Posterior cingulate gyrus (tissue), 11 donors: ENCODE data around the gene SRRM3.
A peak's percentile ranks its signal among the peaks of the same experiment; 100 is the strongest.
"Not testable (repeated sequence)": the region's sequence is repeated elsewhere in the genome, so short reads cannot be mapped to it uniquely, and the experiment has no call there.

Source experiments
- DNase-seq, 10 donors: peaks; one replicate each; pipeline versions ENCODE4 v3.0.0 to v3.0.0-alpha.2; 2020 to 2021; ENCODE audit warnings: mixed read lengths in 3 of 10
- intact Hi-C: fragments of 100-400 bp; cut with DNase I; formaldehyde crosslinking; loops from one replicate; pipeline ENCODE4 v1.15.1; 2023

The SRRM3 gene

DNA sequence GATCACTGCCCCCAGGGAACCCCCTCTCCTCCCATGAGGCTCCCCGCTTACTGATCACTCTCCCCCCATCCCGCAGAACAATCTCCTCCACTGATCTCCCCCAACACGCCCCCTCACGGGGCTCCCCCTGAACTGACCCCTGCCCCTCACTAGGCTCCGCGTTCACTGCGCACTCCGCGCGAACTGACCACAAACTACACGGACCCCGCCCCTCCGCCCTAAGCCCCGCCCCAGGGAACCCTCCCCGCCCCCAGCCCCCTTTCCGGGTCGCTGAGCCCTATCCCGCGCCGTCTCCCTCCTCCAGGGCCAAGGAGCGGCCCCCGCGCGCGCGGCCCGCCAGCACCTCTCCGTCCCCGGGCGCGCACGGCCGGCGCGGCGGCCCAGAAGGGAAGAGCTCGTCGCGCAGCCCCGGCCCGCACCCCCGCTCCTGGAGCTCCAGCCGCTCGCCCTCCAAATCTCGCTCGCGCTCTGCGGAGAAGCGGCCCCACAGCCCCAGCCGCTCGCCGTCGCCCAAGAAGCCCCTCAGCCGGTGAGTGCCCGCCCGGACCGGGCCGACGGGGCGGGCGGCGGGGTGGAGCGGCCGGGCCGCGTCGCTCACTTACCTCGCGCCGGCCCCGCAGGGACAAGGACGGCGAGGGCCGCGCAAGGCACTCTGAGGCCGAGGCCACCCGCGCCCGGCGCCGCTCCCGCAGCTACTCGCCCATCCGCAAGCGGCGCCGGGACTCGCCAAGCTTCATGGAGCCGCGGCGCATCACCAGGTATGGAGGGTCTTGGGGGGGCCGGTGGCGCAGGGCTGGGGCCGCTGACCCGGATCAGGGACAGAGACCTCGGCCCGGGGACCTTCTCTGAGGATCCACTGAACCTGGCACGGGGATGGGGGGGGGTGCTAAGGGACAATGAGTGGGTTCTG lies 80.9 kb downstream of the SRRM3 start:
- intact Hi-C loops, result no loop called here
- no peak for DNase-seq

- intact Hi-C loops, result no loop called here
- no peak for DNase-seq
Measured at GRCh38 chr7:76283254-76284159, 81.8 kb downstream of the SRRM3 start.

DNA sequence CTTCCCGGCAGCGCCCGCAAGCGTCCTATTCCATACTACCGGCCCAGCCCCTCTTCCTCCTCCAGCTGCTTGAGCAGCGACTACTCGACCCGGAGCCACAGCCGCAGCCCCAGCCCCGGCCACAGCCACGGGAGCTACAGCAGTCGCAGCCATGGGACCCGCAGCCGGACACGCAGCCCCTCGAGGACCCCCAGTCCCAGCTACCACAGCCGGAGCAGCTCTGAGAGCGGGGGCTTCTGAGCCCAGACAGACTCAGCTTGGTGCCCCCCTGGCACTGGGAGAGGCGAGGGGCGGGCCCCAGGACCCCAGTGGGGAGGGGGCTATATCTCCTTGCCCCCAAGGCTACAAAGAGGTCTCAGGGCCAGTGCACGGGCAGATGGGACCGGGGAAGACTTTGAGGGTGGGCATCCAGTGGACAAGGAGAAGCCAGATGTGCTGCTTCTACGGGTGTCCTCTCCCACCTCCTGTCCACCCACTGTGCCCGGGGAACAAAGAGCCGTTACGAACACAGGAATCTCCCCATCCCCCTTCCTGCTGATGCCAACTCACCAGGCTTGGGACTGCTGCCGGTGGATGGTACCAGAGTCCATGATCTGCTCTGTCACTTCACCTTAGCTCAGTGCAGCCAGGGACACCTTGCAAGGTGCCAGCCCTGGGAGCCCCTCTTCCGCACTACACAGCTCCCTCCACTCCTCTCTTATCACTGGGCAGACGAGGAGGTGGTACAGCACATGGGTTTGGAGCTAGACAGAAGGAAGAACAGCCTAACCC lies 84.1 kb downstream of the SRRM3 start:
- DNase-seq, result no peak
- intact Hi-C loops, result no loop called here

DNA sequence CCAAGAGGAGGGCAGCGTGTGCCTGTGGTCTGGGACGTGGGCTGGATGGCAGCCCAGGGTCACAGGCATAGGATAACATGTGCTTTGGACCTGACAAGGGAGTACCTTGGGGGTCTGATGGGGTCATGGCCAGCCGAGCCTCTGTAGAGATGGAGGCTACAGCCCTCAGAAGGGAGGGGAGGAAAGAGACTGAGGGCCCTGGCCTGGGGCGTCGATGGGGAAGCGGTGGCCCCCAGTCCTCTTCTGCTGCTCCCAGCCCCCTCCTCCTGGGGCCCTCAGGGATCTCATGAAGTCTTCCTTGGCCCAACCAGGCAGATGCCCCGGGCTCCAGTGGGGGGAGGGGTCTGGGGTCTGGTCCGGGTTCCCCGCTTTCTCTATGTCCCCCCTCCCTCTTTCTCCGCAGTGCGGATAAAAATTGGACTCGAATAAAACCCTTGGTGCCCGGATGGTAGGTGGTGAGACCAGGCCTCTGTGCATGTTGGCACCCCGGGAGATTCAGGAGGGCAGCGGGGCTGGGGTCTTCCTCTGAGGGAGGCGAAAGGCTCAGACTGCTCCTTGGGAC lies 85.2 kb downstream of the SRRM3 start:
- DNase-seq, result no peak
- intact Hi-C loops, result no loop called here

- DNase-seq, result not testable (repeated sequence)
- intact Hi-C loops, result loop anchor here (1.0 to 2.0 kb wide), 2 partner anchors 23 to 68 kb away; partner anchors contain the start of gene YWHAG
Measured at GRCh38 chr7:76290847-76291350, 89.2 kb downstream of the SRRM3 start.

- DNase-seq, result peak; percentile 80 to 98 (median 93)
- intact Hi-C loops, result loop anchor here (1.0 to 2.0 kb wide), 2 partner anchors 23 to 67 kb away; partner anchors contain the start of gene YWHAG
Measured at GRCh38 chr7:76291351-76292212, 89.9 kb downstream of the SRRM3 start.

- intact Hi-C loops, result no loop called here
- DNase-seq, result no peak
Measured at GRCh38 chr7:76292213-76292573, 90.5 kb downstream of the SRRM3 start.

DNA sequence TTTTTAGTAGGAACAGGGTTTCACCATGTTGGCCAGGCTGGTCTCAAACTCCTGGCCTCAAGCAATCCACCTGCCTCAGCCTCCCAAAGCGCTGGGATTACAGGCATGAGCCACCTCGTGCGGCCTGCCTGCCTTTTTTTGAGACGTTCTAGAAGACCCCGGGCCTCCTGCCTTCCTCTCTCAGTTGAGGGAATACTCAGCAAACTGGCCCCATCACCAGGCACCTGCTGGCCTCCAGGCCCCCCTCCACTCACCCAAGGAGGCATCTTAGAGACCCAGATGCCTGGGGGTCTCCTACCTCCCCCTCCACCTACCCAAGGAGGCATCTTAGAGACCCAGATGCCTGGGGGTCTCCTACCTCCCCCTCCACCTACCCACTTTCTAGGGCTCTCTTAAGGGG lies 91.2 kb downstream of the SRRM3 start:
- DNase-seq, intact Hi-C loops: not testable (repeated sequence)

DNA sequence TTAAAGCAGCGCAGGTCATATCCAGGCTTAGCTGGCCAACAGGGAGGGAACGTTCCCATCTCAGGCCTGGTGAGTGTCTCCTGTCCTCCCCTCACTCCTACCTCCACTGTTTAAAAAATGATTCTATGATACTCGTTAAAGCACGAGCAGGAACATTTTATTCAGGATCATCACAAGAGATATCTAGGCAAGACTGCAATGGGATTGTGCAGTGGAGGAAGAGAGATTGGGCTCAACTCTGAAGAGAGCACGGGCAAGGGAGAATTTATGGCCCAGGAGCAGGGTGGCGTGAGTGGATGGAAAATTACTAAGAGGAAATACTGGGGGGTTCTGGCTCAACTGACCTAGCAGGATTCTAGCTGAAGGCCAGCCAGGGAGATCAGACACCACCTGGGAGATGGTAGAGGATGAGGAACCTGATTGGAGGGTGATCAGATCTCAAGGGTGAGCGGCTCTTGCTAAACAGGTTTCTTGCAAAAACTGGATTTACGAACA lies 91.8 kb downstream of the SRRM3 start:
- no peak for DNase-seq
- intact Hi-C loops, result no loop called here

DNA sequence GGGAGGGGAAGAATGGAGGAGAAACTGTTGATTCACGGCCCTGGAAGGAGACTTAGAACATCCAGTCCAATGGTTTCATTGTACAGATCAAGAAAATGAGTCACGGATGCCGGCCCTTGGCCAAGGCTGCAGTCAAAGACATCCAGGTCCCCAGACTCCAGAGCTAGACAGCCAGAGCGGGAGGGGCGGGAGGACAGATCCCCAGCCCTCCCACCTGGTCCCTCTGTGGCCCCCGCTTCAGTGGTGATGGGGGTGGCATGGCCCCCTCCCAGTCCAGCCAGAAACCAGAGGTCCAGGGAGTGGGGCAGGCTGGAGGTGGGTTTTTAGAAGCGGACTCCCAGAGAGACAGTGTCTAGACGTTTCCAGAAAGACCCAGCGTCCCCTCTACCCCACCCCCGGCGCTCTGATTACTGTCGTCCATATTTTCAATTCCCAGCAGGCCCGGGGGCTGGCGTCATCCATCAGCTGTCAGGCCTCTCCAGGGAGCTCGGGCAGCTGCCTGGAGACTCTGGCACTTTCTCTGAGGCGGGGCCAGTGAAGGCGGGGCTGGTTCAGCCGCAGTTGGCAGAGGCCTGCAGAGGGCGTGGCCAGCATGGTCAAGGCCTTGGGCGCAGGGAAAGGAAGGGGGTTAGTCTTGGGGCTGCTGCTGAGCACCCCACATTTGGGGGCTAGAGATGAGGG lies 92.8 kb downstream of the SRRM3 start:
- DNase-seq, result peak; percentile 88 to 99 (median 96)

DNA sequence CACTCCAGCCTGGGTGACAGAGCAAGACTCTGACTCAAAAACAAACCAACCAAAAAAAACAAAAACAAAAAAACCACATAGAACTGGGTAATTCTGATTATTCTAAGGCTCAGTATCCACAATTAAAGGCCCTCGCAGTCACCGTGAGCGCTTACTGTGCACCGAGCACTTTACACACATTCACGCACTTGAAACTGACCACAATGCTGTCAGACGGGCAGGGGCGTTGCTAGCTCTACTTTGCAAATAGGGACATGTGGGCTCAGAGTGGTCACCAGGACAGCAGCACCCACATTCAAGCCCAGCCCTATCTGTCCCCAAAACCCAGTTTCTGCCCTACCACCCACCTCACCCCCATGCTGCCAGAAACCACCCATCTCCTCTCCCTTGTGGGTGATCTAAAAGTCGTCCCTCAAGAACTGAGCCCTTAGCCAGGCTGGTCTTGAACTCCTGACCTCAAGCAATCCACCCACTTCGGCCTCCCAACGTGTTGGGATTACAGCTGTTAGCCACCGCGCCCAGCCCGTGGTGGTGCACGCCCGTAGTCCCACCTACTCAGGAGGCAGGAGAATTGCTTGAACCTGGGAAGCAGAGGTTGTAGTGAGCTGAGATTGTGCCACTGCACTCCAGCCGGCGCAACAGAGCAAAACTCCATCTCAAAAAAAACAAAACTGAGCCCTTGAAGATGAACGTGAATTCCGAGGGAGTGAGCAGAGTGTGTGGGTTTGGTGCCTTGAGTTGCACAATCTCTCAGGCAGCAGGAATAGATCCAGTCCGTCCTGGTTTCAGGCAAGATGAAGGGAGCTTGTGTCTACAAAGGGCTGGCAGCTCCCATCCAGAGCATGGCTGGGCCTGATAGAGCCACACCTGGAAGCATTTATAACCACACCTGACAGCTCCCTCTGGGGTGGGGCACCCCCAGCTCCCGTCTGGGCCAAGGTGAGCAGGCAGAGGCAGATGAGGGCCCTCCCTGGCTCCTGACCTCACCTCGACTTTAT lies 95.3 kb downstream of the SRRM3 start:
- peak in 1 of 10 donors; percentile 43 for DNase-seq
- intact Hi-C loops, result no loop called here

More for the DNA sequence above, 92.8 kb downstream of the SRRM3 start:
- intact Hi-C loops, result no loop called here

GRCh38 chr7:76300166-76300731 lies 98.6 kb downstream of the SRRM3 start:
- intact Hi-C loops, result no loop called here
- DNase-seq, result no peak

DNA sequence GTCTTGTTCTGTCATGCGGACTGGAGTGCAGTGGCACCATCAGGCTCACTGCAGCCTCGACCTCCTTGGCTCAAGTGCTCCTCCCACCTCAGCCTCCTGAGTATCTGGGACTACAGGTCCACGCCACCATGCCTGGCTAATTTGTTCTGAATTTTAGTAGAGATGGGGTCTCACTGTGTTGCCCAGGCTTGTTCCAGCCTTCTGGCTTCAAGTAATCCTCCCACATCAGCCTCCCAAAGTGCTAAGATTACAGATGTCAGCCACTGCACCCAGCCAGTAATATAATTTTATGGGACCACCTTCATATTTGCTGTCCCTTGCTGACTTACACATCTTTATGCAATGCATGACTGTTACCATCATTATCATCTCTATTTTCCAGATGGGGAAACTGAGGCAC lies 99.3 kb downstream of the SRRM3 start:
- intact Hi-C loops, result no loop called here
- DNase-seq, result no peak

DNA sequence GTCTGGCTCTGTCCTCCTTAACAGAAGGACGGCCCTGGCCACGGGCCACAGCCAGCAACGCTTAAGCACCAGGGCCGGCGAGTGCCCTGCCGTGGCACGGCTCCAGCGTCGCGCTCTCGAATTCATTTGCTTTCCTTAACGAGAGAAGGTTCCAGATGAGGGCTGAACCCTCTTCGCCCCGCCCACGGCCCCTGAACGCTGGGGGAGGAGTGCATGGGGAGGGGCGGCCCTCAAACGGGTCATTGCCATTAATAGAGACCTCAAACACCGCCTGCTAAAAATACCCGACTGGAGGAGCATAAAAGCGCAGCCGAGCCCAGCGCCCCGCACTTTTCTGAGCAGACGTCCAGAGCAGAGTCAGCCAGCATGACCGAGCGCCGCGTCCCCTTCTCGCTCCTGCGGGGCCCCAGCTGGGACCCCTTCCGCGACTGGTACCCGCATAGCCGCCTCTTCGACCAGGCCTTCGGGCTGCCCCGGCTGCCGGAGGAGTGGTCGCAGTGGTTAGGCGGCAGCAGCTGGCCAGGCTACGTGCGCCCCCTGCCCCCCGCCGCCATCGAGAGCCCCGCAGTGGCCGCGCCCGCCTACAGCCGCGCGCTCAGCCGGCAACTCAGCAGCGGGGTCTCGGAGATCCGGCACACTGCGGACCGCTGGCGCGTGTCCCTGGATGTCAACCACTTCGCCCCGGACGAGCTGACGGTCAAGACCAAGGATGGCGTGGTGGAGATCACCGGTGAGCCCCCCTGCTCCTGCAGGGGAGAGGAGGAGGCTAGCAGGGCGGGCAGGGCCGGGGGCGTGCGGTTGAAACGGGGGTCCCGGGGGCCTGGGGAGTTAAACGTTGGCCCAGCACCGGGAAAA lies 100.9 kb downstream of the SRRM3 start, which contains the start of gene HSPB1:
TSS of gene HSPB1 (plus strand) at position 327 of the 855 bp plus-strand sequence. CDS start at position 367, 40 bp downstream.
- intact Hi-C loops, result no loop called here
- peak; percentile 56 to 98 (median 75) for DNase-seq
